Measurements from ENCODE around the gene DOCK1. TPM values are rescaled to one million over a fixed set of nuclear protein-coding genes. Genes with fewer than 3 reads are reported as not detected.
"Not testable (repeated sequence)": the region's sequence is repeated elsewhere in the genome, so short reads cannot be mapped to it uniquely, and the experiment has no call there.

The DOCK1 gene
- total RNA-seq, 1 donor from 2014 or later, result 31.2 TPM

- intact Hi-C loops (cut with DNase I); DNase-seq (ENCODE audit: low spot score): not testable (repeated sequence)
Observed at GRCh38 chr10:127309619-127310018, 404.4 kb downstream of the DOCK1 start.

GRCh38 chr10:127310430-127310829 lies 405.2 kb downstream of the DOCK1 start:
- intact Hi-C loops (cut with DNase I), result no loop called here

GRCh38 chr10:127310923-127311322 lies 405.7 kb downstream of the DOCK1 start:
- intact Hi-C loops (cut with DNase I), result no loop called here
- no peak for DNase-seq (ENCODE audit: low spot score)

More at GRCh38 chr10:127310430-127310829, 405.2 kb downstream of the DOCK1 start:
- no peak for DNase-seq (ENCODE audit: low spot score)

- intact Hi-C loops (cut with DNase I), result no loop called here
- no peak for DNase-seq (ENCODE audit: low spot score)
Observed at GRCh38 chr10:127313996-127314700, 408.9 kb downstream of the DOCK1 start.

GRCh38 chr10:127314797-127315196 lies 409.6 kb downstream of the DOCK1 start:
- intact Hi-C loops (cut with DNase I), result no loop called here
- no peak for DNase-seq (ENCODE audit: low spot score)

GRCh38 chr10:127315888-127316287 lies 410.7 kb downstream of the DOCK1 start:
- DNase-seq (ENCODE audit: low spot score), result no peak
- intact Hi-C loops (cut with DNase I), result no loop called here

- DNase-seq (ENCODE audit: low spot score), result no peak
- intact Hi-C loops (cut with DNase I), result no loop called here
Observed at GRCh38 chr10:127318396-127318795, 413.2 kb downstream of the DOCK1 start.

- intact Hi-C loops (cut with DNase I), result no loop called here
- DNase-seq (ENCODE audit: low spot score), result no peak
Observed at GRCh38 chr10:127319271-127319670, 414.0 kb downstream of the DOCK1 start.

- no peak for DNase-seq (ENCODE audit: low spot score)
- intact Hi-C loops (cut with DNase I), result no loop called here
Observed at GRCh38 chr10:127319691-127320090, 414.5 kb downstream of the DOCK1 start.

- DNase-seq (ENCODE audit: low spot score), result no peak
- intact Hi-C loops (cut with DNase I), result no loop called here
Observed at GRCh38 chr10:127320176-127320575, 414.9 kb downstream of the DOCK1 start.

- intact Hi-C loops (cut with DNase I), result no loop called here
- no peak for DNase-seq (ENCODE audit: low spot score)
Observed at GRCh38 chr10:127322286-127322685, 417.1 kb downstream of the DOCK1 start.

- no peak for DNase-seq (ENCODE audit: low spot score)
- intact Hi-C loops (cut with DNase I), result no loop called here
Observed at GRCh38 chr10:127325506-127325905, 420.3 kb downstream of the DOCK1 start.

- DNase-seq (ENCODE audit: low spot score), result no peak
- intact Hi-C loops (cut with DNase I), result no loop called here
Observed at GRCh38 chr10:127326883-127327282, 421.7 kb downstream of the DOCK1 start.

- intact Hi-C loops (cut with DNase I), result no loop called here
- no peak for DNase-seq (ENCODE audit: low spot score)
Observed at GRCh38 chr10:127331696-127332095, 426.5 kb downstream of the DOCK1 start.

- intact Hi-C loops (cut with DNase I), result no loop called here
- no peak for DNase-seq (ENCODE audit: low spot score)
Observed at GRCh38 chr10:127332631-127333030, 427.4 kb downstream of the DOCK1 start.

- no peak for DNase-seq (ENCODE audit: low spot score)
- intact Hi-C loops (cut with DNase I), result no loop called here
Observed at GRCh38 chr10:127337801-127338200, 432.6 kb downstream of the DOCK1 start.

GRCh38 chr10:127338399-127339110 lies 433.3 kb downstream of the DOCK1 start:
- DNase-seq (ENCODE audit: low spot score), result no peak
- intact Hi-C loops (cut with DNase I), result no loop called here

- intact Hi-C loops (cut with DNase I), result no loop called here
- DNase-seq (ENCODE audit: low spot score), result no peak
Observed at GRCh38 chr10:127343821-127344220, 438.6 kb downstream of the DOCK1 start.

- no peak for DNase-seq (ENCODE audit: low spot score)
- intact Hi-C loops (cut with DNase I), result no loop called here
Observed at GRCh38 chr10:127344346-127344745, 439.1 kb downstream of the DOCK1 start.

GRCh38 chr10:127345231-127345965 lies 440.2 kb downstream of the DOCK1 start:
- DNase-seq (ENCODE audit: low spot score), result no peak
- intact Hi-C loops (cut with DNase I), result no loop called here

- no peak for DNase-seq (ENCODE audit: low spot score)
- intact Hi-C loops (cut with DNase I), result no loop called here
Observed at GRCh38 chr10:127346604-127347003, 441.4 kb downstream of the DOCK1 start.
